GM19467 (cell line): ENCODE results near the gene CD34.

Source experiments
- ATAC-seq: cut with Tn5 transposase; IDR thresholded peaks from one replicate; pipeline ENCODE4 v1.9.1; 2021; ENCODE audit warnings: mild to moderate bottlenecking, moderate library complexity; ENCODE audit not compliant: unreplicated experiment

The CD34 gene

DNA sequence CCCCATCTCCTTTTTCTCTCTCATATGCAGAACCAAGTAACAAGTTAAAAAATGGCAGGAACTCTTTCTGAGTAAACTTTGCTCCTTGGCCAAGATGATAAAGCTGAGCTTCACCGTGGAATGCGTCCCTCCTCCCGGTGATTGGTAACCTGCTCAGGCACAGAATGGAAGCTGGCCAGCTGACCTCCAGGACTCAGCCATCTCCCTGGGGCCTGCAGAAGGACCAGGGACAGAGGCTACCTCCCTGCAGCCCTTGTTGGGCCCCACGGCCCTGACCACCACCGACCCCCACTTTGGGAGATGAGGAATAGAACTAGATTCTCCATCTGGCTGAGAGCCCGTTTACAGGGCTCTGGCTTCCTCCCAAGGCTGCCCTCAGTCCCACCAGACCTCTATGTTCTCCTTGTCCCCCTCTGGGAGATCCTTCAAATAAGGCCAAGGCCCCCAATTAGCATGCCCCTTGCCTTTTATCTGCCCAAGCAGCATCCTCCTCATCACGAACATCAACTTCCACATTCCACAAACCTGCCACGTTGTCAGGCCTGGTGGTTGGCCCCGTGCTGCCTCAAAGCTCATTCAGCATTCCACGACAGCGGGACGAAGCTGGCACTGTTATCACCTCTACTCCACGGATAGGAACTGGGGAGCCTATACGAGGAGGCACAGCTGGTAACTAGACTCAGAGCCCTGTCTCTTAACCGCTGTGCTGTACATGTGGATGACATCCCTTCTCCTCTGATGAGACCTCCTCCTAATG lies 74.2 kb downstream of the CD34 start:
- ATAC-seq: no peak

DNA sequence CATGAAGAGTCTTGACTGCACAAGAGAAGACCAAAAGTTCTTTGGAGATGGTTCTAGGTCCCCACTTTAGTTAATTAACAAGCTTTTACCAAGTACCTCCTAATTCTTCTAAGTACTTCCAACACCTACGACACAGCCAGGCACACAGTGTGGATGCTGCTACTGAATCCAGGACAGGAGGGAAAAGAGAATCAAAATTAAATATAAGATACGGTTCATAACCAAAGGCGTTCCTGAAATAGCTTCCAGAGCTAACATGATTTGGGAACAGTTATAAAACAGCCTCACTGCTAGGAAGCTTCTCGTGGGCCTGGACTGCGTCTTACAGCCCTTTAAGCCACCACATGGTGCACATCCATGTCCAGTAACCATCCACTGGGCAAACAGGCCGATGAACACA lies 75.0 kb downstream of the CD34 start:
- no peak for ATAC-seq

DNA sequence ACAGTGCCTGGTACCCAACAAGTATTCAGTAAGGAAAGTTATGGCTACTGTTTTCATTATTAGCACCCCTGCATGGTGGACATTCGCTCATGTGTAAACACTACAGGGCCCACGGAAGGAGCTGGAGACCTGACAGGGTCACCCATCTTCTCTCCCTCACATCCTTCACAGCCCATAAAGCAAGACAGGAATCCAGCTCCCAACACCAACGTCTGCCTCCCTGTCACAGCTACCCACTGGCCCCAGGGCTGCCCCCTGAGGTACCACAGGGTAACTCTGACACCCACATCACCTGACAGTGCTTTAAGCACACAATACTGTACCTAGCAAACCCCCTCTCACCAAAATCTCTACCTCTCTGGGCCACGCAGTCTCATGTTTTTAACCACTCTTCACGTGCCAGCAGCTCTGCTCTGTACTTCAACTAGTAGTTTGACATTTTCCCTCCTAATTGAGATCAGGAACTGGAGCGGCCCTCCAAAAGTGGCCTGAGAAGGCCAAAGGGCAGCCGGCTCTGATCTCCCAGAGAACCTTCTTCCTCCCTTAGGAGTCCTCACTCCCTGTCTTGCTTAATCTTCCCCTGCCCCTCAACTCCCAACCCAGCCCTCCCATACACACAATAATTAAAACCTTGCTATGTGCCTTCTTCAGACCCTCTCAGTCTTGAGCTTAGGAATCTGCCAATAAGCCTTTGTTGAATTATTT lies 76.8 kb downstream of the CD34 start:
- no peak for ATAC-seq

DNA sequence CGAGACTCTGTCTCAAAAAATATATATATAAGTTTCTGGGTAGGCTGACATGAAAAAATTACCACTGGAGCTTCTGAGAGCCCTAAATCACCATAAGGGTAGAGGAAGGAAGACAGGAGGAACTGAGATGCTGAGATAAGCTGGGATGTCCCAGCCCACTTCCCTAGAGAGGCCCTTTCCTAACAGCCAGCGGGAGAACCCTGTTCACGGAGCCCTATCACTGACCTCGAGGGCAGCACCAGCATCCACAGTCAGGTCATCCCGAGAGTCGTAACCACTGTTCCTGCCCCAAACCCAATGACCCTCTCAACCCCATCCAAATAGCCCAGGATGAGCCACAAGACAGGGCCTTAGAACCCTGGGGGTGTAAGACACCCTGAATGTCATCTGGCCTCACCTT lies 77.5 kb downstream of the CD34 start:
- no peak for ATAC-seq

DNA sequence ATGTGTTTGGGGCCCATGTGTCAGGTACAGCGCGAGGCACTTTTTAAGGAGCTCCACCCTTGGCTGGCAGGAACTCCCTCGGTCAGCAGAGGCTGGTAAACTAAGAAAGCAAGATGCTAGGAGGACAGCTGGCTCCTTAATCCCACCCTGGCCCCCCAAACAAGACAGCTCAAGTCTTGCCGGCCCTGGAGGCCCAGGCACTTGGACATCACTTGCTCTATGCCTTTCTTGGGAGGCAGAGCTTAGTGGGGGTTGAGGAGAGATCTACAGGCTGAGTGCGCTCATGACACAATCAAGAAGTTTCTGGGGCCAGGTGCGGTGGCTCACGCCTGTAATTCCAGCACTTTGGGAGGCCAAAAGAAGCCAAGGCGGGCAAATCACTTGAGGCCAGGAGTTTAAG lies 78.1 kb downstream of the CD34 start:
- no peak for ATAC-seq

DNA sequence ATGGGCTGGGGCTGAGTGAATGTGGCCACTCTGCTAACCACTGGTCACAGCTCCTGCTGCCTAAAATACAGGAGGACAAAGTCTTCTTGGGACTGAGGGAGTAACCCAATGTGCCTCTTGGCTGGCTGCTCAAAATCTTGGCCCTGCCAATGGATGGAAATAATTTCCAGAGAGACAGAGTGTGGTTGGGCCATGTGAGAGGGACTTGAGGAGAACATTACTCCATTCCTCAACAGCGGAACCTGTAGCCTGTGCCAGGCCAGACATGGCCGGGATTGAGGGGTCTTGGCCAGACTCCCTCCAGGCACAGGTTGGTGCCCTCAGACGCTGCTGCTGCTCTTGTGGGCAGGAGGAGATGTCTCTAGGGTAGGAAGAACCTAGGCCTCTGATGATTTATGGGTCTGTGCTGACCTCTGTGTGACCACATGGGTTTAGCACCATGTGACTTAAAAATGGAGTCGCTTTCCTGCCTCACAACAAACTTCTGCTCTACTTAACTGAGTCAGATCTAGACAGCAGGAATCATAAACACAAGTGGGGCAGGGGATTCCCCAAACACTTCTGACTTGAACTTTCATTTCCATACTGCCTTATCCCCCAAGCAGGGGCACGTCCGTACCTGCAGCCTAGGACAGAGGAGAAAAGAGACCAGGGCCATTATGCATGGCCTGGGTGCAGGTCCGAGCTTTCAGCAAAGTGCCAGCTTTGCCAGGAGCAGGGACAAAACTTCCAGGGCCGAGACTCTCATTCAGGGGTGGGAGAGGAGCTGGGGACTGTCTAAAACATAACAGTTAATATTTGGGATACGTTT lies 79.2 kb downstream of the CD34 start:
- peak; percentile 80 for ATAC-seq
